GM23338 (cell line): Measurements from ENCODE around the gene ASS1. TPM values are rescaled to one million over a fixed set of nuclear protein-coding genes. Genes with fewer than 3 reads are reported as not detected.

Source experiments
- ATAC-seq: fragments of 200-7000 bp; cut with Tn5 transposase; 3 replicates; pipeline ENCODE4 v1.9.1; 2020
- DNase-seq: peaks from one replicate; pipeline ENCODE4 v3.0.0-alpha.2; 2015; ENCODE audit warnings: low spot score
- H2AFZ ChIP-seq: fragments of 200-600 bp; sonication (generic); 2 replicates; pipeline ENCODE4 v1.8.0; 2016; ENCODE audit warnings: antibody characterized with exemption, mild to moderate bottlenecking, moderate library complexity
- H3F3A ChIP-seq: fragments of 200-600 bp; sonication (generic); replicated peaks from 2 replicates; pipeline ENCODE4 v1.8.0; 2017; ENCODE audit warnings: antibody characterized with exemption, mixed run types, low read depth
- H3K27ac ChIP-seq: fragments of 200-600 bp; sonication (generic); 2 replicates; pipeline ENCODE4 v1.6.1; 2016; ENCODE audit warnings: low read depth
- H3K27me3 ChIP-seq: fragments of 200-600 bp; sonication (generic); 2 replicates; pipeline ENCODE4 v1.8.0; 2016; ENCODE audit warnings: mild to moderate bottlenecking, mixed run types, moderate library complexity; ENCODE audit not compliant: insufficient read depth
- H3K36me3 ChIP-seq: fragments of 200-600 bp; sonication (generic); 2 replicates; pipeline ENCODE4 v1.8.0; 2016; ENCODE audit warnings: mild to moderate bottlenecking; ENCODE audit not compliant: insufficient read depth
- H3K4me1 ChIP-seq: fragments of 200-600 bp; sonication (generic); 2 replicates; pipeline ENCODE4 v1.8.0; 2016; ENCODE audit warnings: mild to moderate bottlenecking, moderate library complexity; ENCODE audit not compliant: insufficient read depth
- H3K4me2 ChIP-seq: fragments of 200-600 bp; sonication (generic); 2 replicates; pipeline ENCODE4 v1.7.1; 2017; ENCODE audit warnings: mixed run types
- H3K4me3 ChIP-seq: fragments of 200-600 bp; sonication (generic); 2 replicates; pipeline ENCODE4 v1.6.1; 2016; ENCODE audit warnings: mixed run types
- H3K79me2 ChIP-seq: fragments of 200-600 bp; sonication (generic); replicated peaks from 2 replicates; pipeline ENCODE4 v1.8.0; 2017; ENCODE audit warnings: mild to moderate bottlenecking; ENCODE audit not compliant: insufficient read depth
- H3K9me2 ChIP-seq: fragments of 200-600 bp; sonication (generic); 2 replicates; pipeline ENCODE4 v1.8.0; 2017; ENCODE audit not compliant: insufficient read depth
- H4K20me1 ChIP-seq: fragments of 200-600 bp; sonication (generic); replicated peaks from 2 replicates; pipeline ENCODE4 v1.8.0; 2017; ENCODE audit warnings: mild to moderate bottlenecking; ENCODE audit not compliant: insufficient read depth
- H3K27ac Mint-ChIP-seq: 2 replicates; pipeline ENCODE4 v1.8.0; 2020; ENCODE audit warnings: inconsistent platforms, mild to moderate bottlenecking, moderate library complexity, mixed read lengths
- H3K27me3 Mint-ChIP-seq: 3 replicates; pipeline ENCODE4 v1.8.0; 2022; ENCODE audit warnings: low read depth, mild to moderate bottlenecking, moderate library complexity, mixed read lengths, inconsistent platforms; ENCODE audit not compliant: insufficient read depth, poor library complexity
- H3K36me3 Mint-ChIP-seq: 3 replicates; pipeline ENCODE4 v1.8.0; 2021; ENCODE audit warnings: low read depth, mild to moderate bottlenecking, inconsistent platforms, moderate library complexity, mixed read lengths
- H3K4me1 Mint-ChIP-seq: 3 replicates; pipeline ENCODE4 v1.8.0; 2020; ENCODE audit warnings: mild to moderate bottlenecking, inconsistent platforms, mixed read lengths
- H3K4me3 Mint-ChIP-seq: 3 replicates; pipeline ENCODE4 v1.8.0; 2021; ENCODE audit warnings: moderate library complexity, mild to moderate bottlenecking, inconsistent platforms, mixed read lengths
- H3K9me3 Mint-ChIP-seq: 3 replicates; pipeline ENCODE4 v1.8.0; 2020; ENCODE audit warnings: moderate library complexity, mild to moderate bottlenecking, inconsistent platforms, mixed read lengths
- CREB1 ChIP-seq: fragments of 250-450 bp; sonication (Bioruptor Pico); IDR thresholded peaks from 2 replicates; pipeline ENCODE4 v1.5.0; 2020; ENCODE audit warnings: low read depth, mild to moderate bottlenecking, moderate library complexity
- ETS1 ChIP-seq: IDR thresholded peaks from 2 replicates; pipeline ENCODE4 v1.6.1; 2016; ENCODE audit warnings: antibody characterized with exemption
- EZH2 ChIP-seq: fragments of 200-600 bp; sonication (generic); IDR thresholded peaks from one replicate; pipeline ENCODE4 v1.8.0; 2017; ENCODE audit warnings: antibody characterized with exemption, mild to moderate bottlenecking, low read depth; ENCODE audit not compliant: unreplicated experiment
- EZH2phosphoT487 ChIP-seq: fragments of 200-600 bp; sonication (generic); IDR thresholded peaks from one replicate; pipeline ENCODE4 v1.8.1; 2018; ENCODE audit warnings: antibody characterized with exemption; ENCODE audit not compliant: unreplicated experiment
- JUNB ChIP-seq: IDR thresholded peaks from one replicate; pipeline ENCODE4 v1.6.1; 2016; ENCODE audit warnings: antibody characterized with exemption; ENCODE audit not compliant: unreplicated experiment
- POLR2AphosphoS5 ChIP-seq: IDR thresholded peaks from 2 replicates; pipeline ENCODE4 v1.6.1; 2016; ENCODE audit warnings: antibody characterized with exemption, low read depth
- REST ChIP-seq: IDR thresholded peaks from one replicate; pipeline ENCODE4 v1.6.1; 2018; ENCODE audit warnings: antibody characterized with exemption; ENCODE audit not compliant: unreplicated experiment
- STAT1 ChIP-seq: IDR thresholded peaks from one replicate; pipeline ENCODE4 v1.6.1; 2016; ENCODE audit warnings: antibody characterized with exemption; ENCODE audit not compliant: unreplicated experiment
- ZNF114 ChIP-seq: fragments of 250-450 bp; sonication (Bioruptor Pico); IDR thresholded peaks from 2 replicates; pipeline ENCODE4 v1.5.0; 2020; ENCODE audit warnings: mild to moderate bottlenecking, moderate library complexity
- ZNF331 ChIP-seq: fragments of 250-450 bp; sonication (Bioruptor Pico); IDR thresholded peaks from 2 replicates; pipeline ENCODE4 v1.5.0; 2020; ENCODE audit warnings: low read depth, mild to moderate bottlenecking, moderate library complexity
- ZNF462 ChIP-seq: fragments of 250-450 bp; sonication (Bioruptor Pico); IDR thresholded peaks from 2 replicates; pipeline ENCODE4 v1.5.0; 2020; ENCODE audit warnings: mild to moderate bottlenecking, moderate library complexity
- polyA plus RNA-seq: library from polyadenylated mRNA; unstranded; fragments of >200 nt; fragmentation: Nextera tagmentation; extraction: Ambion mirVana; gene quantifications from 2 replicates; pipeline ENCODE4 v1.2.1, GENCODE V29; 2016
- total RNA-seq: library from RNA; depleted of rRNA; stranded (reverse); fragments of >200 nt; shearing (Covaris generic); gene quantifications from 2 replicates; pipeline ENCODE4 v1.2.3, GENCODE V29; 2014

The ASS1 gene
- total and polyA plus RNA-seq, 2 experiments from 2014 or later: 65.8 to 103 TPM

GRCh38 chr9:130429831-130430230, 14.9 kb upstream of the ASS1 start:
- Mint-ChIP-seq H3K36me3 (peaks cover 6% of the 10 kb centered on the region; the same call in 1 of the 3 replicates), H3K4me1 (peaks cover 6% of the 10 kb centered on the region), H3K4me3 (no peak overlapping the region; the same call in 2 of the 3 replicates), H3K27ac (no peak overlapping the region), H3K27me3 (peaks cover 25% of the 10 kb centered on the region), H3K9me3 (no peaks in the 10 kb centered on the region)
- Histone ChIP-seq H4K20me1 (no peaks in the 10 kb centered on the region), H3K9me2 (no peaks in the 10 kb centered on the region), H3K4me2 (no peak overlapping the region), H3K27me3 (peaks cover 25% of the 10 kb centered on the region), H3K27ac (no peak overlapping the region), H3K4me1 (no peaks in the 10 kb centered on the region), H2AFZ (no peak overlapping the region), H3K79me2 (no peaks in the 10 kb centered on the region), H3K4me3 (no peak overlapping the region), H3K36me3 (no peaks in the 10 kb centered on the region), H3F3A (no peaks in the 10 kb centered on the region; the same call in 1 of the 2 replicates)
- ATAC-seq (no peak), DNase-seq (no peak)
- no peak for TF ChIP-seq ZNF331 (CRISPR knock-in tag)
- TF ChIP-seq ZNF462 (CRISPR knock-in tag): no peak
- TF ChIP-seq EZH2: no peak
- no peak for TF ChIP-seq EZH2phosphoT487
- TF ChIP-seq CREB1: no peak
- no peak for TF ChIP-seq ZNF114

- H3F3A ChIP-seq: no peaks in the 10 kb centered on the region; the same call in 1 of the 2 replicates
- no peak overlapping the region for H3K27ac ChIP-seq
- no peak overlapping the region for H3K4me2 ChIP-seq
- H3K27me3 Mint-ChIP-seq: peaks cover 25% of the 10 kb centered on the region
- H3K4me3 Mint-ChIP-seq: no peak overlapping the region
- H3K9me3 Mint-ChIP-seq: no peaks in the 10 kb centered on the region
- no peaks in the 10 kb centered on the region for H3K36me3 ChIP-seq
- peaks cover 28% of the 10 kb centered on the region for H3K27me3 ChIP-seq
- ATAC-seq (no peak), DNase-seq (no peak)
- no peak overlapping the region for H2AFZ ChIP-seq
- peaks cover 6% of the 10 kb centered on the region; the same call in 1 of the 3 replicates for H3K36me3 Mint-ChIP-seq
- no peak overlapping the region for H3K4me3 ChIP-seq
- no peaks in the 10 kb centered on the region for H3K4me1 ChIP-seq
- no peaks in the 10 kb centered on the region for H3K79me2 ChIP-seq
- peaks cover 6% of the 10 kb centered on the region for H3K4me1 Mint-ChIP-seq
- no peak overlapping the region for H3K27ac Mint-ChIP-seq
- no peaks in the 10 kb centered on the region for H4K20me1 ChIP-seq
- H3K9me2 ChIP-seq: no peaks in the 10 kb centered on the region
- TF ChIP-seq STAT1: no peak
- TF ChIP-seq JUNB: no peak
- no peak for TF ChIP-seq EZH2phosphoT487
- TF ChIP-seq REST: no peak
- no peak for TF ChIP-seq POLR2AphosphoS5
- no peak for TF ChIP-seq EZH2
- TF ChIP-seq ETS1: no peak
- no peak for TF ChIP-seq ZNF114
Measured at GRCh38 chr9:130430232-130430631, 14.5 kb upstream of the ASS1 start.
